Cardiac muscle cell (in vitro differentiated cells and primary cell): ENCODE measurements around the gene ZBTB5. TPM values are rescaled to one million over a fixed set of nuclear protein-coding genes. Genes with fewer than 3 reads are reported as not detected.

Source experiments
- DNase-seq, 2 donors: peaks; one replicate each; pipeline versions ENCODE4 v3.0.0 to v3.0.0-alpha.2; 2010 to 2017; ENCODE audit warnings: low read depth in 1 of 2, low spot score in 1 of 2
- H3K27ac ChIP-seq: fragments of 200-600 bp; sonication (generic); 2 replicates; pipeline ENCODE4 v1.5.1; 2016
- H3K27me3 ChIP-seq: fragments of 200-600 bp; sonication (generic); 2 replicates; pipeline ENCODE4 v1.6.0; 2016; ENCODE audit warnings: control low read depth
- H3K36me3 ChIP-seq: fragments of 200-600 bp; sonication (generic); 2 replicates; pipeline ENCODE4 v1.5.1; 2016; ENCODE audit warnings: control low read depth
- H3K4me1 ChIP-seq: fragments of 200-600 bp; sonication (generic); 2 replicates; pipeline ENCODE4 v1.8.1; 2017; ENCODE audit warnings: low read depth, mild to moderate bottlenecking, mixed run types
- H3K4me3 ChIP-seq: fragments of 200-600 bp; sonication (generic); 2 replicates; pipeline ENCODE4 v1.5.1; 2016; ENCODE audit warnings: mild to moderate bottlenecking
- H3K9me3 ChIP-seq: fragments of 200-600 bp; sonication (generic); 2 replicates; pipeline ENCODE4 v1.5.1; 2017; ENCODE audit warnings: low read depth, mild to moderate bottlenecking, control low read depth
- polyA plus RNA-seq: library from polyadenylated mRNA; unstranded; fragments of >200 nt; fragmentation: Nextera tagmentation; extraction: Ambion mirVana; gene quantifications from 2 replicates; pipeline ENCODE4 v1.2.1, GENCODE V29; 2016
- total RNA-seq: library from RNA; depleted of rRNA; stranded (reverse); fragments of >200 nt; gene quantifications from 2 replicates; pipeline ENCODE4 v1.2.3, GENCODE V29; 2016
- TF ChIP-seq, protein P1 (sequence below): IDR thresholded peaks from 2 replicates; pipeline ENCODE4 v1.5.1; 2012; ENCODE audit warnings: low read depth, mild to moderate bottlenecking, low read length

ZBTB5 gene
- total and polyA plus RNA-seq, 2 experiments from 2014 or later = 6.7 to 24.9 TPM

GRCh38 chr9:37452611-37453010, 12.6 kb downstream of the ZBTB5 start:
- TF ChIP-seq, protein P1, sequence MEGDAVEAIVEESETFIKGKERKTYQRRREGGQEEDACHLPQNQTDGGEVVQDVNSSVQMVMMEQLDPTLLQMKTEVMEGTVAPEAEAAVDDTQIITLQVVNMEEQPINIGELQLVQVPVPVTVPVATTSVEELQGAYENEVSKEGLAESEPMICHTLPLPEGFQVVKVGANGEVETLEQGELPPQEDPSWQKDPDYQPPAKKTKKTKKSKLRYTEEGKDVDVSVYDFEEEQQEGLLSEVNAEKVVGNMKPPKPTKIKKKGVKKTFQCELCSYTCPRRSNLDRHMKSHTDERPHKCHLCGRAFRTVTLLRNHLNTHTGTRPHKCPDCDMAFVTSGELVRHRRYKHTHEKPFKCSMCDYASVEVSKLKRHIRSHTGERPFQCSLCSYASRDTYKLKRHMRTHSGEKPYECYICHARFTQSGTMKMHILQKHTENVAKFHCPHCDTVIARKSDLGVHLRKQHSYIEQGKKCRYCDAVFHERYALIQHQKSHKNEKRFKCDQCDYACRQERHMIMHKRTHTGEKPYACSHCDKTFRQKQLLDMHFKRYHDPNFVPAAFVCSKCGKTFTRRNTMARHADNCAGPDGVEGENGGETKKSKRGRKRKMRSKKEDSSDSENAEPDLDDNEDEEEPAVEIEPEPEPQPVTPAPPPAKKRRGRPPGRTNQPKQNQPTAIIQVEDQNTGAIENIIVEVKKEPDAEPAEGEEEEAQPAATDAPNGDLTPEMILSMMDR = no peak
- Histone ChIP-seq H3K4me3 (no peak overlapping the region), H3K27ac (peak overlapping the region; percentile 60), H3K27me3 (no peaks in the 10 kb centered on the region), H3K36me3 (peaks cover 6% of the 10 kb centered on the region), H3K4me1 (no peaks in the 10 kb centered on the region), H3K9me3 (no peaks in the 10 kb centered on the region)
- DNase-seq = no peak

- Histone ChIP-seq H3K4me1 (no peaks in the 10 kb centered on the region), H3K36me3 (peaks cover 6% of the 10 kb centered on the region), H3K4me3 (no peak overlapping the region), H3K27ac (peak overlapping the region; percentile 60), H3K9me3 (no peaks in the 10 kb centered on the region), H3K27me3 (no peaks in the 10 kb centered on the region)
- TF ChIP-seq, protein P1 = no peak
- DNase-seq = no peak
Observed at GRCh38 chr9:37451628-37452027, 13.6 kb downstream of the ZBTB5 start.

DNA sequence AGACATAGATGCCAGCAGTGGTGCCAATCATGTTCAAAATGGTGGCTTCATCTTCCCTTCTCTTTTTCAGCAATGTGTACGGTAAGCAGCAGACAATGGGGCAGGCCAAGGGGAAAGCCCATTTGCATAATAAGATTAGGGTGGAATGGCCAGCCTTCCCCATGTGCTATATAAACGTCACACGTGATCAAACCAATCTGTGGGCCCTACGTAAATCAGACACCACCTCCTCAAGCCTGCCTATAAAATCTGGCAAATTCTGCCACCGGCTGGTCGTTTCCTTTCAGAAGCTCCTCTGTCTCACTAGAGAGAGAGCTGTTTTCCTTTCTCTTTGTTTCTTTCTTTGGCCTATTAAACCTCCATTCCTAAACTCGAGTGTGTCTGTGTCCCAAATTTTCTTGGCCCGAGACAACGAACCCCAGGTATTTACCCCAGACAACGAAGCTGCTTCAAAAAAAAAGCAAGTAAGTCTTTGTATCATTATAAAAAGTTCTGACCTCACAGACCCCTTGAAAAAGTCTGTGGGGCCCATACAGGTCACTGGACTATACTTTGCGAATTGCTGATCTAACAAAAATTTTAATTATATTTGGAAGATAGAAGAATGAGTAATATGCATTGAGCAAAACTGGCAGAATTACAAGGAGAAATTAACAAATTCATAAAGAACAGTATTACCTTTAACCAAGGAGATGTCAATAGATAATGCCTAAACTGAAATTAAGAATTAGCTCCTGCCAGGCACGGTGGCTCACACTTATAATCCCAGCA, 15.2 kb downstream of the ZBTB5 start:
- TF ChIP-seq, protein P1 = no peak
- no peak for DNase-seq
- Histone ChIP-seq H3K4me1 (no peaks in the 10 kb centered on the region), H3K27ac (no peak overlapping the region), H3K36me3 (peaks cover 6% of the 10 kb centered on the region), H3K4me3 (no peak overlapping the region), H3K9me3 (no peaks in the 10 kb centered on the region), H3K27me3 (no peaks in the 10 kb centered on the region)

DNA sequence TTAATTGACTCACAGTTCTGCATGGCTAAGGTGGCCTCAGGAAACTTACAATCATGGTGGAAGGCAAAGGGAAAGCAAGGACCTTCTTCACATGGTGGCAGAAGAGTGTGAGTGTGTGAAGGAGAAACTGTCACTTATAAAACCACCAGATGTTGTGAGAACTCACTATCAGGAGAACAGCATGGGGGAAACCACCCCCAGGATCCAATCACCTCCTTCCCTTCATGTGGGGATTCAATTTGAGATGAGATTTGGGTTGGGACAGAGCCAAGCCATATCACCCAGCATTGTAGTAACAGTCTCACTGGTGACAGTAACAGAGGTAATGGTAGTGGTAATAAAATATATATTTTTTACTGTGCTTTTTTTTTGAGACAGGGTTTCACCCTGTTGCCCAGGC, 18.1 kb downstream of the ZBTB5 start:
- Histone ChIP-seq H3K4me3 (no peak overlapping the region), H3K36me3 (peaks cover 10% of the 10 kb centered on the region), H3K4me1 (peaks cover 1% of the 10 kb centered on the region), H3K27me3 (no peaks in the 10 kb centered on the region), H3K27ac (no peak overlapping the region), H3K9me3 (no peaks in the 10 kb centered on the region)
- DNase-seq = no peak
- TF ChIP-seq, protein P1 = no peak

DNA sequence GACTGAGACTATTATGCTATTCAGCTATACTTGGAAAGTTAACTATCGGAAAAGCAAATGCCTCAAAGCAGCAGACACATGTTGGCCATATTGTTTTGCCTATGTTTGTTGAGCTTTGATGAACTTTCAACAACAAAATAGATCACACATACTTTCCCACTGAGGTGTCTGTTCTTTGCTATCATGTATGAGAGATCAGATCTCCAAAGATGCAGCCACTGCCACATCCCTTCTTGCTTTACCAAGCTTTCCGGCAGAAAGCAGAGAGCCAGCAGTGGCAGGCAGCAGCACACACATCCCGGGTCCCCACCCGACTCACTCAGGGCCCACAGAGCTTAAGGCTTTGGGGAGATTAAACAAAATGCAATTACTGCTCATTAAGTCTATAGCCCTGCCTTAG, 18.8 kb downstream of the ZBTB5 start:
- H3K4me1 ChIP-seq = peaks cover 4% of the 10 kb centered on the region
- peak overlapping the region; percentile 57 for H3K27ac ChIP-seq
- no peaks in the 10 kb centered on the region for H3K27me3 ChIP-seq
- TF ChIP-seq, protein P1 = no peak
- no peak overlapping the region for H3K4me3 ChIP-seq
- DNase-seq = no peak
- H3K9me3 ChIP-seq = no peaks in the 10 kb centered on the region
- H3K36me3 ChIP-seq = peaks cover 14% of the 10 kb centered on the region
